Right lung (tissue), 5 donors: ENCODE measurements around the gene GRM4. TPM values are rescaled to one million over a fixed set of nuclear protein-coding genes. Genes with fewer than 3 reads are reported as not detected.
"Not testable (repeated sequence)": the region's sequence is repeated elsewhere in the genome, so short reads cannot be mapped to it uniquely, and the experiment has no call there.

Source experiments
- DNase-seq, 2 donors: peaks; one replicate each; pipeline ENCODE4 v3.0.0-alpha.2; 2013
- polyA plus RNA-seq, 5 donors: library from polyadenylated mRNA; unstranded; fragments of 120-200 nt; gene quantifications; one replicate each; pipeline versions ENCODE4 v1.2.1 to v1.2.3, GENCODE V29; 2013; ENCODE audit warnings: inconsistent platforms in 1 of 5, low replicate concordance in 1 of 5; ENCODE audit not compliant: insufficient read length in 5 of 5, insufficient read depth in 1 of 5

Gene GRM4
- polyA plus RNA-seq, 5 donors: 0.33 to 0.60 (median 0.37) TPM

- DNase-seq: no peak
Measured at GRCh38 chr6:34045771-34046170, 100.1 kb downstream of the GRM4 start.

- no peak for DNase-seq
Measured at GRCh38 chr6:34044945-34045595, 100.8 kb downstream of the GRM4 start.

GRCh38 chr6:34043359-34043758 lies 102.5 kb downstream of the GRM4 start:
- DNase-seq: no peak

GRCh38 chr6:34041998-34042397 lies 103.9 kb downstream of the GRM4 start:
- DNase-seq: not testable (repeated sequence)

GRCh38 chr6:34041385-34041784 lies 104.5 kb downstream of the GRM4 start:
- no peak for DNase-seq

GRCh38 chr6:34039943-34040342 lies 105.9 kb downstream of the GRM4 start:
- DNase-seq: no peak

- DNase-seq: no peak
Measured at GRCh38 chr6:34037151-34037550, 108.7 kb downstream of the GRM4 start.

- no peak for DNase-seq
Measured at GRCh38 chr6:34036357-34037069, 109.4 kb downstream of the GRM4 start.

GRCh38 chr6:34035704-34036356 lies 110.1 kb downstream of the GRM4 start:
- DNase-seq: no peak

- DNase-seq: no peak
Measured at GRCh38 chr6:34035161-34035560, 110.7 kb downstream of the GRM4 start.

GRCh38 chr6:34032856-34033255 lies 113.0 kb downstream of the GRM4 start:
- no peak for DNase-seq

- no peak for DNase-seq
Measured at GRCh38 chr6:34031625-34032383, 114.1 kb downstream of the GRM4 start.

GRCh38 chr6:34030831-34031624 lies 114.9 kb downstream of the GRM4 start:
- DNase-seq: no peak

GRCh38 chr6:34029489-34030280 lies 116.2 kb downstream of the GRM4 start:
- DNase-seq: no peak

GRCh38 chr6:34028691-34029360 lies 117.1 kb downstream of the GRM4 start:
- DNase-seq: no peak

GRCh38 chr6:34027939-34028441 lies 117.9 kb downstream of the GRM4 start:
- no peak for DNase-seq

GRCh38 chr6:34027445-34027936 lies 118.4 kb downstream of the GRM4 start:
- peak in 1 of 2 donors; percentile 15 for DNase-seq

GRCh38 chr6:34025861-34026260 lies 120.0 kb downstream of the GRM4 start:
- no peak for DNase-seq

- no peak for DNase-seq
Measured at GRCh38 chr6:34025112-34025807, 120.6 kb downstream of the GRM4 start.
